GM20000 (cell line): ENCODE results near the gene EIF1B.

ENCODE experiments used
- DNase-seq: peaks from one replicate; pipeline ENCODE4 v3.0.0; 2012; ENCODE audit warnings: low spot score
- CTCF ChIP-seq: IDR thresholded peaks from 2 replicates; pipeline ENCODE4 v1.5.1; 2012; ENCODE audit warnings: mild to moderate bottlenecking, control low read depth; ENCODE audit errors: extremely low read depth, missing control alignments

EIF1B gene

DNA sequence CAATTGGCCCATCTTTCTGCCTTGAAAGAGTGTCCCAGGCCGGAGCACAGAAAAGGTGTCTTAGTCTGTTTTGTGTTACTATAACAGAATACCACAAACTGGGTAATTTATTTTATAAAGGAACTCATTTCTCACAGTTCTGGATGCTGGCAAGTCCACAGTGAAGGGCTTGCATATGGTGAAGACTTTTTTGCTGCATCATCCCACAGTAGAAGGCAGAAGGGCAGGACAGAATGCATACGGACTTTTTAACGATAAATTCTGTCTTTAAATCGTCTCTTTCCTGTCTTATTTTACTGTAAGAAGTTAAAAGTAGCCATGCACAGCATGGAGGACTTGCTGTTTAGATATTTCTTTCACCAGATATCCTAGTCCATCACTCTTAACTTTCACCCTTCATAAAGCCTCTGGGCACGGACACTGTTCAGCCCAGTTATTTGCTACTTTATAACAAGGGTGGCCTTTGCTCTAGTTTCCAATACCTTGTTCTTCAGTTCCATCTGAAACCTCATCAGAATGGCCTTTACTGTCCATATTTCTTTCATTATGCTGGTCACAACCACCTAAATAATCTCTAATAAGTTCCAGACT, 10.3 kb upstream of the EIF1B start:
- TF ChIP-seq CTCF: no peak
- DNase-seq: no peak

GRCh38 chr3:40299721-40300335, 9.7 kb upstream of the EIF1B start:
- no peak for DNase-seq
- TF ChIP-seq CTCF: no peak

GRCh38 chr3:40302784-40303183, 6.7 kb upstream of the EIF1B start:
- no peak for TF ChIP-seq CTCF
- no peak for DNase-seq

- TF ChIP-seq CTCF: no peak
- no peak for DNase-seq
These were observed 5.2 kb upstream of the EIF1B start for GRCh38 chr3:40304352-40304751.

DNA sequence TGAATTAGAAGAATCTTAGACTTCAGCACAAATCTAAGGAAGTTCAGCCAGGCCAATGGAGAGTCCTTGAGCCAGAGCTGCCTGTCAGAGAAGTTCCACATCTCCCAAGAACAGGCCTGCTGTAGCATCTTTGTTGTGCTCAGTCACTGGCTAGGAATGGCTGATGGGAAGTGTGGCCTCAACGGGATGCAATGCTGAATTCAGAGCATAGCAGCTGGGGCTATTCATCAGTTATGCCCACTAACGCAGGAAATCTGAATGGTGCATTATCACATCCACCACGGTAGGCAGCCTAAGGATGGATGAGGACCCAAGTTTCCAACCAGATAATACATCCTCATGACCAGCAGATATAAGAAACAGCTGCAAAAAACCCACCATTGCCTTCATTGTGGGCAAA, 3.2 kb upstream of the EIF1B start:
- no peak for TF ChIP-seq CTCF
- no peak for DNase-seq

- no peak for TF ChIP-seq CTCF
- DNase-seq: no peak
These were observed 2.3 kb upstream of the EIF1B start for GRCh38 chr3:40307176-40307575.

- peak; percentile 7 for DNase-seq
- TF ChIP-seq CTCF: no peak
These were observed 636 bp upstream of the EIF1B start for GRCh38 chr3:40308725-40309417.
